HepG2 (cell line): ENCODE data around the gene SNU13.

Experiments
- ISX ChIP-seq: sonication (generic); formaldehyde crosslinking; conservative IDR thresholded peaks from 2 replicates; pipeline ENCODE4 v1.5.0; 2020; ENCODE audit warnings: missing genetic modification reagents
- MAFK ChIP-seq, 2 experiments: IDR thresholded peaks in 1 of 2; conservative IDR thresholded peaks in 1 of 2; 2 replicates each; pipeline ENCODE4 v1.6.1; 2011; ENCODE audit warnings: improper control_type of control experiment in 2 of 2, low read length in 2 of 2
- POLR2A ChIP-seq, 2 experiments: IDR thresholded peaks; 2 replicates each; pipeline ENCODE4 v1.6.1; 2011; ENCODE audit warnings: low read depth in 2 of 2, low read length in 2 of 2, mild to moderate bottlenecking in 1 of 2, moderate library complexity in 1 of 2; ENCODE audit not compliant: insufficient read depth in 1 of 2
- ZNF138 ChIP-seq: sonication (generic); formaldehyde crosslinking; IDR thresholded peaks from 2 replicates; pipeline ENCODE4 v1.5.0; 2020; ENCODE audit warnings: mild to moderate bottlenecking, low read depth, missing genetic modification reagents
- ZNF263 ChIP-seq: sonication (generic); formaldehyde crosslinking; IDR thresholded peaks from 2 replicates; pipeline ENCODE4 v1.4.0; 2020; ENCODE audit warnings: missing genetic modification reagents

DNA sequence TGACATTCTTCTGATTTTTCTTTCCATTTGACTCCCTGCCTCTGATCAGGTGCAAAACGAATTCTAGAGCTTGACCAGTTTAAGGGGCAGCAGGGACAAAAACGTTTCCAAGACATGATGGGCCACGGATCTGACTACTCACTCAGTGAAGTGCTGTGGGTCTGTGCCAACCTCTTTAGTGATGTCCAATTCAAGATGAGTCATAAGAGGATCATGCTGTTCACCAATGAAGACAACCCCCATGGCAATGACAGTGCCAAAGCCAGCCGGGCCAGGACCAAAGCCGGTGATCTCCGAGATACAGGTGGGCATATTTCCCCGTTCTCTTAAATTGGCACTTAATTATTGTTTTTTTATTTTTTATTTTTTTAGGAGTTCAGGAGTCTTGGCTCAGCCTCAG lies 52.2 kb downstream of the SNU13 start:
- TF ChIP-seq MAFK (conservative IDR thresholded peaks at IDR 0.05 in 1 of 2, IDR thresholded peaks at IDR 0.05 in 1 of 2; ENCODE audit: low read length in 2 of 2) (no peak), ISX (CRISPR knock-in tag) (no peak), POLR2A (IDR thresholded peaks at IDR 0.05; ENCODE audit: insufficient read depth in 1 of 2, low read depth in 2 of 2, low read length in 2 of 2) (no peak), ZNF263 (CRISPR knock-in tag) (no peak), ZNF138 (CRISPR knock-in tag) (no peak)
